Epidermal melanocyte (primary cell): ENCODE data around the gene THADA.
A peak's percentile ranks its signal among the peaks of the same experiment; 100 is the strongest.
"Not testable (repeated sequence)": the region's sequence is repeated elsewhere in the genome, so short reads cannot be mapped to it uniquely, and the experiment has no call there.

Source experiments
- DNase-seq: peaks from one replicate; pipeline ENCODE4 v3.0.0; 2011; ENCODE audit warnings: low spot score; ENCODE audit not compliant: insufficient read length

THADA gene

GRCh38 chr2:43542285-43542933, 53.4 kb downstream of the THADA start:
- DNase-seq, result no peak

- no peak for DNase-seq
Observed at GRCh38 chr2:43541165-43541564, 54.7 kb downstream of the THADA start.

GRCh38 chr2:43540021-43540779, 55.6 kb downstream of the THADA start:
- no peak for DNase-seq

GRCh38 chr2:43539436-43539835, 56.4 kb downstream of the THADA start:
- no peak for DNase-seq

- DNase-seq, result no peak
Observed at GRCh38 chr2:43538034-43538670, 57.7 kb downstream of the THADA start.

- DNase-seq, result no peak
Observed at GRCh38 chr2:43537137-43537536, 58.7 kb downstream of the THADA start.

- DNase-seq, result no peak
Observed at GRCh38 chr2:43534569-43534968, 61.3 kb downstream of the THADA start.

- DNase-seq, result not testable (repeated sequence)
Observed at GRCh38 chr2:43532572-43532971, 63.3 kb downstream of the THADA start.

GRCh38 chr2:43531251-43531650, 64.6 kb downstream of the THADA start:
- no peak for DNase-seq

- no peak for DNase-seq
Observed at GRCh38 chr2:43526994-43527393, 68.8 kb downstream of the THADA start.

GRCh38 chr2:43525506-43525905, 70.3 kb downstream of the THADA start:
- no peak for DNase-seq

GRCh38 chr2:43524177-43524965, 71.5 kb downstream of the THADA start:
- no peak for DNase-seq

GRCh38 chr2:43522177-43522576, 73.7 kb downstream of the THADA start:
- DNase-seq, result no peak

- no peak for DNase-seq
Observed at GRCh38 chr2:43521568-43521967, 74.3 kb downstream of the THADA start.

GRCh38 chr2:43520919-43521318, 74.9 kb downstream of the THADA start:
- no peak for DNase-seq

GRCh38 chr2:43519643-43520221, 76.1 kb downstream of the THADA start:
- DNase-seq, result peak; percentile 55

GRCh38 chr2:43518718-43519117, 77.1 kb downstream of the THADA start:
- DNase-seq, result no peak

GRCh38 chr2:43518181-43518580, 77.7 kb downstream of the THADA start:
- no peak for DNase-seq

- no peak for DNase-seq
Observed at GRCh38 chr2:43515807-43516497, 79.9 kb downstream of the THADA start.

- no peak for DNase-seq
Observed at GRCh38 chr2:43515248-43515647, 80.6 kb downstream of the THADA start.

GRCh38 chr2:43513796-43514195, 82.0 kb downstream of the THADA start:
- no peak for DNase-seq
